Neural progenitor cell (in vitro differentiated cells): ENCODE measurements around the gene ATP2B3. TPM values are rescaled to one million over a fixed set of nuclear protein-coding genes. Genes with fewer than 3 reads are reported as not detected.

ENCODE experiments used
- DNase-seq: peaks from one replicate; pipeline ENCODE4 v3.0.0-alpha.2; 2016; ENCODE audit warnings: low spot score
- H2AFZ ChIP-seq: fragments of 200-600 bp; sonication (generic); replicated peaks from 2 replicates; pipeline ENCODE4 v1.6.1; 2016; ENCODE audit warnings: antibody characterized with exemption
- H3F3A ChIP-seq: fragments of 200-600 bp; sonication (generic); 2 replicates; pipeline ENCODE4 v1.6.1; 2016; ENCODE audit warnings: antibody characterized with exemption, low read depth
- H3K27ac ChIP-seq: fragments of 200-600 bp; sonication (generic); 2 replicates; pipeline ENCODE4 v1.5.1; 2016; ENCODE audit warnings: mild to moderate bottlenecking
- H3K27me3 ChIP-seq: fragments of 200-600 bp; sonication (generic); 2 replicates; pipeline ENCODE4 v1.6.1; 2016; ENCODE audit warnings: mild to moderate bottlenecking, moderate library complexity
- H3K36me3 ChIP-seq: fragments of 200-600 bp; sonication (generic); 2 replicates; pipeline ENCODE4 v1.5.1; 2016
- H3K4me1 ChIP-seq: fragments of 200-600 bp; sonication (generic); 2 replicates; pipeline ENCODE4 v1.6.1; 2016; ENCODE audit warnings: mixed run types
- H3K4me2 ChIP-seq: fragments of 200-600 bp; sonication (generic); 2 replicates; pipeline ENCODE4 v1.6.1; 2016
- H3K4me3 ChIP-seq: fragments of 200-600 bp; sonication (generic); 2 replicates; pipeline ENCODE4 v1.5.1; 2016
- H3K79me2 ChIP-seq: fragments of 200-600 bp; sonication (generic); 2 replicates; pipeline ENCODE4 v1.6.1; 2016; ENCODE audit warnings: low read depth
- H3K9ac ChIP-seq: fragments of 200-600 bp; sonication (generic); 2 replicates; pipeline ENCODE4 v1.6.1; 2016
- H3K9me3 ChIP-seq: fragments of 200-600 bp; sonication (generic); 2 replicates; pipeline ENCODE4 v1.5.1; 2016; ENCODE audit warnings: low read depth
- H4K20me1 ChIP-seq: fragments of 200-600 bp; sonication (generic); 2 replicates; pipeline ENCODE4 v1.6.1; 2016; ENCODE audit warnings: low read depth
- H3K27ac Mint-ChIP-seq: 3 replicates; pipeline ENCODE4 v1.8.0; 2021; ENCODE audit warnings: mixed read lengths
- H3K27me3 Mint-ChIP-seq: 2 replicates; pipeline ENCODE4 v1.8.0; 2022; ENCODE audit warnings: low read depth, mild to moderate bottlenecking, inconsistent platforms, moderate library complexity, mixed read lengths; ENCODE audit not compliant: insufficient read depth
- H3K36me3 Mint-ChIP-seq: 3 replicates; pipeline ENCODE4 v1.8.0; 2021; ENCODE audit warnings: mixed read lengths
- H3K4me1 Mint-ChIP-seq: 3 replicates; pipeline ENCODE4 v1.8.0; 2021; ENCODE audit warnings: mixed read lengths
- H3K4me3 Mint-ChIP-seq: 3 replicates; pipeline ENCODE4 v1.8.0; 2021; ENCODE audit warnings: mild to moderate bottlenecking, moderate library complexity, mixed read lengths
- H3K9me3 Mint-ChIP-seq: 3 replicates; pipeline ENCODE4 v1.8.0; 2020; ENCODE audit warnings: mixed read lengths
- CTCF ChIP-seq: fragments of 200-600 bp; sonication (generic); IDR thresholded peaks from 2 replicates; pipeline ENCODE4 v1.5.1; 2017; ENCODE audit warnings: antibody characterized with exemption, mild to moderate bottlenecking
- EZH2 ChIP-seq: fragments of 200-600 bp; sonication (generic); IDR thresholded peaks from 2 replicates; pipeline ENCODE4 v1.6.1; 2017; ENCODE audit warnings: antibody characterized with exemption, mild to moderate bottlenecking, moderate library complexity
- EZH2phosphoT487 ChIP-seq: fragments of 200-600 bp; sonication (generic); IDR thresholded peaks from 2 replicates; pipeline ENCODE4 v1.6.1; 2017; ENCODE audit warnings: antibody characterized with exemption
- total RNA-seq: library from RNA; depleted of rRNA; stranded (reverse); fragments of >200 nt; gene quantifications from 2 replicates; pipeline ENCODE4 v1.2.3, GENCODE V29; 2015; ENCODE audit warnings: low replicate concordance

The ATP2B3 gene
- total RNA-seq, 1 donor from 2014 or later = not detected

DNA sequence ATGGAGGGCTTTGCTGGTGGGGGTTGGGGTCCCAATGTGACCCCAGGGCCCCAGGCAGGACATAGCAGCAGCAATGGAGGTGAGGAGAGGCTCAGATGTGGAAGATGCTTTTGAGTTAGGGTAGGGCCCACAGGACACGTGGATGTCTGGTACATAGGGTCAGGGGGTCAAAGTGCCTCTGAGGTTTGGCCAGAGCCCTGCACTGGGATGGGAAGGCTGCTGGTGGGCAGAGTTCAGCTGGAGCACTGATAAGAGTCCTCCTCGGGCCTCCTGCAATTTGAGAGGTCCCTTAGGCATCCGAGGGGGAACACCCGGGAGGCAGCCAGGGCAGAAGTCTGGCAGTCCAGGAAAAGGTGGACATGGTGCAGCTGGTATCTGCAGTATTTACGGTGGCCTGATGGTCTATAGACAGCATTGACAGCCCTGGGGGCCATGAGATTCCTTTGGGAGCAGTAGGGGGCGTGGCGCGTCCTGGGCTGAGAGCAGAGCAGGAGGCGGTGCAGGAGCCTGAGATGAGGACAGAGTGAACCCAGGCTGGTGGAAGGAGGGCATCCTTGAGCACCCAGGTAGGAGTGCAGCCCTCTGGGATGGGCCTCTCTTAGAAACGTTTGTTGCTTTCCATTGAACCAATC is 58.9 kb downstream of the ATP2B3 start:
- peak overlapping the region; percentile 33 for H3K27ac Mint-ChIP-seq
- DNase-seq = no peak
- no peaks in the 10 kb centered on the region for H3K9me3 ChIP-seq
- peaks cover 11% of the 10 kb centered on the region for H3F3A ChIP-seq
- TF ChIP-seq CTCF (no peak), EZH2phosphoT487 (no peak), EZH2 (no peak)
- H3K4me2 ChIP-seq = no peak overlapping the region
- no peak overlapping the region for H2AFZ ChIP-seq
- H4K20me1 ChIP-seq = no peaks in the 10 kb centered on the region
- H3K79me2 ChIP-seq = no peaks in the 10 kb centered on the region
- H3K4me3 Mint-ChIP-seq = peak overlapping the region; percentile 30
- H3K27ac ChIP-seq = no peak overlapping the region
- H3K27me3 Mint-ChIP-seq = peaks cover 2% of the 10 kb centered on the region
- no peak overlapping the region for H3K9ac ChIP-seq
- H3K36me3 ChIP-seq = no peaks in the 10 kb centered on the region
- peaks cover 38% of the 10 kb centered on the region for H3K9me3 Mint-ChIP-seq
- no peaks in the 10 kb centered on the region for H3K36me3 Mint-ChIP-seq
- H3K4me1 ChIP-seq = peaks cover 6% of the 10 kb centered on the region
- H3K4me1 Mint-ChIP-seq = peaks cover 13% of the 10 kb centered on the region
- H3K27me3 ChIP-seq = no peaks in the 10 kb centered on the region
- no peak overlapping the region for H3K4me3 ChIP-seq

GRCh38 chrX:153576961-153577360 is 59.5 kb downstream of the ATP2B3 start:
- Histone ChIP-seq H4K20me1 (no peaks in the 10 kb centered on the region), H3K4me2 (no peak overlapping the region), H3K27me3 (no peaks in the 10 kb centered on the region), H3K9me3 (no peaks in the 10 kb centered on the region), H3F3A (peaks cover 11% of the 10 kb centered on the region), H3K79me2 (no peaks in the 10 kb centered on the region), H2AFZ (no peak overlapping the region), H3K4me1 (peaks cover 6% of the 10 kb centered on the region), H3K27ac (no peak overlapping the region), H3K4me3 (no peak overlapping the region), H3K9ac (no peak overlapping the region), H3K36me3 (no peaks in the 10 kb centered on the region)
- DNase-seq = no peak
- Mint-ChIP-seq H3K36me3 (no peaks in the 10 kb centered on the region), H3K27ac (no peak overlapping the region), H3K4me1 (peaks cover 13% of the 10 kb centered on the region), H3K27me3 (peaks cover 3% of the 10 kb centered on the region), H3K4me3 (no peak overlapping the region), H3K9me3 (peaks cover 36% of the 10 kb centered on the region)
- TF ChIP-seq CTCF (no peak), EZH2phosphoT487 (no peak)

GRCh38 chrX:153578200-153578835 is 60.9 kb downstream of the ATP2B3 start:
- H3K9me3 Mint-ChIP-seq = peaks cover 41% of the 10 kb centered on the region
- Histone ChIP-seq H3K27ac (no peak overlapping the region), H3K4me2 (peak overlapping the region; percentile 12), H3K79me2 (no peaks in the 10 kb centered on the region), H3K27me3 (no peaks in the 10 kb centered on the region), H3K4me3 (no peak overlapping the region), H3F3A (peaks cover 11% of the 10 kb centered on the region), H3K4me1 (peaks cover 6% of the 10 kb centered on the region), H3K9me3 (no peaks in the 10 kb centered on the region), H3K9ac (no peak overlapping the region), H3K36me3 (no peaks in the 10 kb centered on the region), H4K20me1 (no peaks in the 10 kb centered on the region), H2AFZ (peak overlapping the region; percentile 17)
- peak overlapping the region; percentile 53 for H3K27ac Mint-ChIP-seq
- H3K4me1 Mint-ChIP-seq = peaks cover 25% of the 10 kb centered on the region
- H3K4me3 Mint-ChIP-seq = peak overlapping the region; percentile 48
- H3K36me3 Mint-ChIP-seq = no peaks in the 10 kb centered on the region
- peaks cover 3% of the 10 kb centered on the region for H3K27me3 Mint-ChIP-seq
- TF ChIP-seq CTCF = peak; percentile 47
- TF ChIP-seq EZH2phosphoT487 = no peak
- peak; percentile 51 for DNase-seq
